Esophagus muscularis mucosa (tissue), 2 donors: ENCODE results near the gene RAB11FIP5.

Experiments used
- POLR2A ChIP-seq: fragments of 450-650 bp; IDR thresholded peaks from one replicate; pipeline ENCODE4 v1.6.1; 2017; ENCODE audit warnings: antibody characterized with exemption, moderate library complexity, mild to moderate bottlenecking, low read depth
- POLR2AphosphoS5 ChIP-seq, 2 donors: sonication (generic); formaldehyde crosslinking; IDR thresholded peaks; one replicate each; pipeline ENCODE4 v1.6.1; 2017; ENCODE audit warnings: antibody characterized with exemption in 2 of 2

GRCh38 chr2:73116182-73116960 lies 3.6 kb upstream of the RAB11FIP5 start:
- TF ChIP-seq POLR2A (no peak), POLR2AphosphoS5 (IDR thresholded peaks at IDR 0.05) (no peak)
